ENCODE measurements around the gene CD9.

Gene CD9

DNA sequence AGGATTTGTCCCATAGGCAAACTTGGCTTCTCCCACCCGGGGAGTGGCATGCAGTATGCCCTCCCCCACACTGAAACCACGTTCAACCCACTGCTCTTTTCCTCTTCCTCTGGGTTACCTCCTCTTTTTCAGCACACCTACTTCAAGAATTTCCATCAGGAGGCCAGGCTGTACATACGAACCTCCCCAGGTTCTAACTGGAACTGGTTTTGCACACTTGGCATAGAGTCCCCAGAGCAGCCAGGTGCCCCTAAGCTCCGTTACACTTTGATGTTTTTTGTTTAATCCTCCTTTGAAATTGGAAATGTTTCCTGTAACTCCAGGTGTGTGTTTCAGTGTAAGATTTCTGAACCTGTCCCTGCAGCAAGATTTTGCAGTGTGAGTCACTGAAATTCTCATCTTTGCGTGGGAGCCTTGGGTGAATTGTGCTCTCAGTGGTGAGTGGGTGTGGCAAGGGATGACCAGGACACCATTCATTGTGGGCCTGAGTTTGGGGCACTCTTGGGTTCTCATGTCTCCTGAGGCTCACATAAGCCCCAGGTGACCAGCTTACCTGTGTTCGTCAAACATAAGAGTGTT is 18.2 kb downstream of the CD9 start:
- TF ChIP-seq, protein P1, sequence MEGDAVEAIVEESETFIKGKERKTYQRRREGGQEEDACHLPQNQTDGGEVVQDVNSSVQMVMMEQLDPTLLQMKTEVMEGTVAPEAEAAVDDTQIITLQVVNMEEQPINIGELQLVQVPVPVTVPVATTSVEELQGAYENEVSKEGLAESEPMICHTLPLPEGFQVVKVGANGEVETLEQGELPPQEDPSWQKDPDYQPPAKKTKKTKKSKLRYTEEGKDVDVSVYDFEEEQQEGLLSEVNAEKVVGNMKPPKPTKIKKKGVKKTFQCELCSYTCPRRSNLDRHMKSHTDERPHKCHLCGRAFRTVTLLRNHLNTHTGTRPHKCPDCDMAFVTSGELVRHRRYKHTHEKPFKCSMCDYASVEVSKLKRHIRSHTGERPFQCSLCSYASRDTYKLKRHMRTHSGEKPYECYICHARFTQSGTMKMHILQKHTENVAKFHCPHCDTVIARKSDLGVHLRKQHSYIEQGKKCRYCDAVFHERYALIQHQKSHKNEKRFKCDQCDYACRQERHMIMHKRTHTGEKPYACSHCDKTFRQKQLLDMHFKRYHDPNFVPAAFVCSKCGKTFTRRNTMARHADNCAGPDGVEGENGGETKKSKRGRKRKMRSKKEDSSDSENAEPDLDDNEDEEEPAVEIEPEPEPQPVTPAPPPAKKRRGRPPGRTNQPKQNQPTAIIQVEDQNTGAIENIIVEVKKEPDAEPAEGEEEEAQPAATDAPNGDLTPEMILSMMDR (IDR thresholded peaks at IDR 0.05; ENCODE audit: insufficient read depth, low read depth, low read length, missing control alignments) = no peak
- DNase-seq (ENCODE audit: low read depth) = no peak

DNA sequence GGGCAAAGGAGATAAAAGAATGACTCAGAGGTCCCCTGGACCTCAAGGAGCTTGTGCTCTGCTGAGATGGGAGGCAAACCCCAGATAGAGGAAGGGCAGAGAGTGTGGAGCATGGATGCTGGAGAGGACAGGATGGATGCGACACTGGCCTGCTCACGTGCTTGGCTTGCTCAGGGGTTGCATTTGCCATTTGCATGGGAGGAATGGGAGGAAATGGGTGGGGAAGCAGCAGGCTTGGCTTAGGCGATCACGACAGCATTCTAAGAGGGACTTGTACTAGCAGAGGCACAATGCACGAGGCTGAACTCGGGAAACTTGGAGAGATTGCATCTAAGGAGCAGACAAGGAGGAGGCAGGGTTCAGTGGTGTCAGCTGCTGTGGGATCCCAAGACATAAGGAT is 19.8 kb downstream of the CD9 start:
- no peak for DNase-seq (ENCODE audit: low read depth)
- TF ChIP-seq, protein P1 (IDR thresholded peaks at IDR 0.05; ENCODE audit: insufficient read depth, low read depth, low read length, missing control alignments) = no peak
- H3K4me3 ChIP-seq (ENCODE audit: low read depth, low read length) = no peak overlapping the region

More for the DNA sequence above, 18.2 kb downstream of the CD9 start:
- H3K4me3 ChIP-seq (ENCODE audit: low read depth, low read length) = no peak overlapping the region

DNA sequence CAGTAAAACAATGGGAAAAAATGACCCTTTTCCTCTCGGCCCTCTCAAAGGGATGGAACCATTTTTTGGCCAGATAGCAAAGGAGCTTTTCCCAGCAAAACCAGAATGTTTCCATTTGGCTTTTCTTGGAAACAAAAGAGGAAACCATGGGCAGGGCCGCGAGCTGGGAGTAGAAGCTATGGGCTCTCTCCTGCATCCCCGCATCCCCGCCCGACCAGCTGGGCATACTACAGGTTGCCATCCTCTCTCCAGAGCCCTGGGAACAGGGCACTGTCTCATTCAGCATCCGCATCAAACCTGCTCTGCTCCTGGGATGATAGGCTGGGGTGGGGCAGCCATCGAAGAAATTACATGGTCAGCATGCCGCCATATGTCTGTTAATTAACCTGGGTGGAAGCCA is 20.9 kb downstream of the CD9 start:
- H3K4me3 ChIP-seq (ENCODE audit: low read depth, low read length) = no peak overlapping the region
- TF ChIP-seq, protein P1 (IDR thresholded peaks at IDR 0.05; ENCODE audit: insufficient read depth, low read depth, low read length, missing control alignments) = no peak
- no peak for DNase-seq (ENCODE audit: low read depth)

DNA sequence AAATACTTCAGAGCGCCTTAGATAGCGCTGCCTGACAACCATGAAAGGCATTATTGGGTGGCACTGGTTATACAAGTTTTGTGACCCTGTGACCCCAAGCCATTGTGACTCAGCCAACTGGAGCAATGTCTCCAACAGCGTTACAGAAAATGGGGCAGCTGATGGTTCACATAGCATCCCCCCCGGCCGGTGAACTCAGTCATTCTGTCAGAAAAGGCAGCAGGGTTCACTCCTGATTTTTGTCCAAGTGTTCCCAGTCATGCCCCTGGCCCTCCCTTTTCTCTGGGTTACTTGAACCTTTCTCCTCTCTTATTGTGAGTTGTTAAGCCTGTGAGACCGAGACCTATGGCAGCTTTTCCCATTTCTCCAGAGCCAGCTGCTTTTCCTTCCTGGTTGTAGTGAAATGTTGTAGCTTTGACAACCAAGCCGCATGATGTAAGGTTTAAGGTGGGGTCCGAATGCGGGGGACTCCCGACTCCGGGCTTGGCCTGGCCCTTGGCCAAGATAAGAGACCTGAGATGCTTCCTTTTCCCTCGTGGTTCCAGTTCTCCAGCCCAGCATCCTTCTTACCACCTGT is 22.0 kb downstream of the CD9 start:
- TF ChIP-seq, protein P1 (IDR thresholded peaks at IDR 0.05; ENCODE audit: insufficient read depth, low read depth, low read length, missing control alignments) = no peak
- H3K4me3 ChIP-seq (ENCODE audit: low read depth, low read length) = no peak overlapping the region
- no peak for DNase-seq (ENCODE audit: low read depth)

DNA sequence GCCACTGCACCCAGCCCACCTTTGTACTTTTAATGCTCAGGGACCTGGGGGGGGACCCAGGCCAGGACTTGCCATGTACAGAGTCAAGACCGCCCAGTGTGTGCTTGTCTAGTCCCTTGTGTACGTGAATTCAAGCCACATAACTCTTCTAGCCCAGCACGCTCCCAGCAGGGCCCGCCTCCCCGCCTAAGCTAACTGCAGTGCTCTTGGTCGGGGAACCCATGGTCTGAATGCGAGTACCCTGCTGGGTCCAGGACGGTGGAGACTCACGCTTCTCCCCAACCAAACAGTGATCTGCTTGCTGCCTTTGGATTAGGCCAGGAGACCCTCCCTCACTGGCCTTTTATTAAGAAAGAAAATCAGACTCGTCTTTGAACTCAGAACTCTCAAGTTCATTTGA is 23.3 kb downstream of the CD9 start:
- DNase-seq (ENCODE audit: low read depth) = no peak
- no peak overlapping the region for H3K4me3 ChIP-seq (ENCODE audit: low read depth, low read length)
- TF ChIP-seq, protein P1 (IDR thresholded peaks at IDR 0.05; ENCODE audit: insufficient read depth, low read depth, low read length, missing control alignments) = no peak

DNA sequence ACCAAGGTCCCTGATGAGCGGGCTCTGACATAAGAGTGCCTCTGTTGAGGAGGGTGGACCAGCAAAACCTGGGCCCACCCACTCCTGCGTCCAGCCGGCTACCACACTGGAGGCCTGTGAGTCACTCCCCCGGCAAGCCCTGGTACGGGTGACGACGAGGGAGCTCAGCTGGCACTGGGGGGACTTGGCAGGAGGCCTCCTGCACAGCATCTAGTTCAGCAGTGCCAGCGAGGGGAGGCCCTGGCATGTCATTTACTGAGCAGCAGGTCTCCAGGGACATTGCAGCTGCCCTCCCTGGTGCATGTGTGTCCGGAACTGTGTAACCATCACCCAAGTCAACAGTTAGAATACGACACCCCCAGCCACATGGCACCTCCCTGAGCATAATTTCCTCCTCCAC is 24.4 kb downstream of the CD9 start:
- no peak overlapping the region for H3K4me3 ChIP-seq (ENCODE audit: low read depth, low read length)
- DNase-seq (ENCODE audit: low read depth) = no peak

More for the DNA sequence above, 24.4 kb downstream of the CD9 start:
- TF ChIP-seq, protein P1 (IDR thresholded peaks at IDR 0.05; ENCODE audit: insufficient read depth, low read depth, low read length, missing control alignments) = no peak

Measured in GM12865 (cell line).